ES-I3 (cell line): ENCODE data around the gene PCDHGC4.
A peak's percentile ranks its signal among the peaks of the same experiment; 100 is the strongest.

Source experiments
- H3K36me3 ChIP-seq: 2 replicates; pipeline ENCODE4 v1.6.1; 2013; ENCODE audit warnings: mild to moderate bottlenecking, low read length, control low read depth, moderate library complexity; ENCODE audit not compliant: insufficient read depth
- H3K4me1 ChIP-seq: 2 replicates; pipeline ENCODE4 v1.6.1; 2013; ENCODE audit warnings: mild to moderate bottlenecking, control low read depth, low read length; ENCODE audit not compliant: insufficient read depth
- H3K9ac ChIP-seq: 2 replicates; pipeline ENCODE4 v1.6.1; 2013; ENCODE audit warnings: low read depth, mild to moderate bottlenecking, low read length, moderate library complexity
- H3K9me3 ChIP-seq: 2 replicates; pipeline ENCODE4 v1.6.1; 2013; ENCODE audit warnings: mild to moderate bottlenecking, low read length, moderate library complexity; ENCODE audit not compliant: control insufficient read depth, insufficient read depth

PCDHGC4 gene

DNA sequence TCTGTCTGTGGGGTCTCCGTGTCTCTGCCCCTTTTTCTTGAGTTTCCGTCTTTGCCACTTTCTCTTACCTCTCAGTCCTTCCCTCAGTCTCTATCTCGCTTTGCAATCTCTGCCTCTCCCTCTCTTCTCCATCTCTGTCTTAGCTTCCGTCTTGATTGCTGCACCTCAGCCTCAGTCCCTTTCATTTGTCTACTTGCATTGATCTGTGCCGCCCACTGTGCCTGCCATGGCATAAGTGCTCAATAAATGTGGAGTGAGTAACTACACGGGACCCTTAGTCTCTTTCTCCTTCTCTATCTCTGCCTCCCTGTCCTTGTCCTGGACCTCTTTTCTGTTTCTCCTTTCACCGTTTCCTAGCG lies 10.6 kb downstream of the PCDHGC4 start:
- H3K9ac ChIP-seq: peak overlapping the region; percentile 56
- H3K36me3 ChIP-seq: no peaks in the 10 kb centered on the region
- no peaks in the 10 kb centered on the region for H3K9me3 ChIP-seq
- H3K4me1 ChIP-seq: peaks cover 18% of the 10 kb centered on the region

DNA sequence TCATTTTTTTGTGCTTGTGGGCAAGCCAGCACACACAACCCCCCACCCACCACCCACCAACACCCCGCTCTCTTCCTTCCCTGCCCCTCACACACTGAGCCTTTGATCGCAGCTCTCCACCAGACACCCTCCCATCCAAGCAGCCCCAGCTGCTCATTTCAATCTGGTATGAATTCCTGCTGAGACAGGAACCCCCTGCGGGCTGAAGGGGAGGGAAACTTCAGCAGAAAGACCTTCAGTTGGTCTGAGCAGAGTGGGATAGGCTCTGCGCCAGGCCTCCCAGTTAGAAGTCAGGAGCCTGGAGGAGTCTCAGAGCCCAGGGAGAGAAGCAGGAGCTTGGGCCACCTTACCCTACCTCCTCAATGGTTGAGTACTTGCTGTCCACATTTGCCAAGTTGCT lies 11.2 kb downstream of the PCDHGC4 start:
- H3K4me1 ChIP-seq: peaks cover 18% of the 10 kb centered on the region
- no peaks in the 10 kb centered on the region for H3K9me3 ChIP-seq
- no peak overlapping the region; the same call in 1 of the 2 replicates for H3K9ac ChIP-seq
- no peaks in the 10 kb centered on the region for H3K36me3 ChIP-seq

DNA sequence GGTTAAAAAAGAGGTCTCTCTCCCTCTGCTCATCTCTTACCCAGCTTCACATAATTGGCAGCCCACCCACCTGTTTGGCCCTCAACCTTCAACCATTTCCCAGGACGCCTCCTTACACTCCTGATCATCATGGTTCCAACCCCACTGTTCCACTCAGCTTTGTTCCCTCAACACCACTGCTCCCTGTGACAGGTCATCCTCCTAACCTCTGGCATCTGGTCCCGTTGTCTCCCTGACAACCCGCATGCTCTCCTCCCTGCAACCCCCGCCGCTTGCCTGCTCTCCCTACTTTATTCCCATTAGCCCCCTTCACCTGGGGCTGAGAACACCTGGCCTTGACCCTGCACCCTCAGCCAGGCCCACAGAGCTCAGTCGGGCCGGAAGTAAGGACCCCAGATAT lies 16.9 kb downstream of the PCDHGC4 start:
- H3K36me3 ChIP-seq: no peaks in the 10 kb centered on the region
- H3K9me3 ChIP-seq: no peaks in the 10 kb centered on the region
- no peak overlapping the region for H3K9ac ChIP-seq
- no peaks in the 10 kb centered on the region for H3K4me1 ChIP-seq

DNA sequence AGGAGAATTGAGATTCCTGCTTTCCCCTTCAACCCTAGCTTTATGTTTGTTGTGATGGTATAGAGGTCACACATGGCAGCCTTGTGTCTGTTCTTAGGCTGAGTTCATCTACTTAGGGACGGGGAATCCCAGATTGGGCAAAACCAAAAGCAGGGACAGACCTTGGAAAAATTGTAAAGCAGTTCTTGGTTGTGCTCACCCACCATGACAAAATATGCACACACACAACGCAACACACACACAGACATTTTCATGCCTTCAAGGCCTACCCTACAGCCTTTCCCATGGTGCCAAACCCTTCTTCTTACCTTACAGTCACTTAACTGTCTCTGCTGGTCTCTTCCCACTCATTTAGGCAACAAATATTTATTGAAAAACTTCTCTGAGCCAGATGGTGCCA lies 18.9 kb downstream of the PCDHGC4 start:
- Histone ChIP-seq H3K9ac (no peak overlapping the region), H3K36me3 (no peaks in the 10 kb centered on the region), H3K9me3 (no peaks in the 10 kb centered on the region), H3K4me1 (peaks cover 11% of the 10 kb centered on the region)

DNA sequence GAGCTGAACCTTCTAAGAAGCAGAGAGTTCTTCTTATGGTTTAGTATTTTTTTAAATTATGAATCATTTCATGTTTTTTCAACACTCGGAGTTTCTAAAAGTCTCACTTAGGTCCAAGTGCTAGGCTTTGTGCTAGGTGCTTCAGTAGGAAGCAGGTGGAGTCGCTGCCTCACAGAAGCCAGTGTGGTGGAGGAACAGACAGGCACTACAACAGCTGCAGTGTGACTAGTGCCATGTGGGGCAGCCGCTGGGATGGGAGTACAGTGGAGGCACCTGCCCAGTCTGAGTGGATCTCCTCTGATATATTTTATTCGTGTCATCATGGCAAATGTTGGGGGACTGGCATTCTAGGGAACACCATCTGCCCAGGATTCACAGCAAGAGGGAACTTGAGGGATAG lies 19.4 kb downstream of the PCDHGC4 start:
- Histone ChIP-seq H3K4me1 (peaks cover 12% of the 10 kb centered on the region), H3K36me3 (no peaks in the 10 kb centered on the region), H3K9ac (no peak overlapping the region), H3K9me3 (no peaks in the 10 kb centered on the region)

DNA sequence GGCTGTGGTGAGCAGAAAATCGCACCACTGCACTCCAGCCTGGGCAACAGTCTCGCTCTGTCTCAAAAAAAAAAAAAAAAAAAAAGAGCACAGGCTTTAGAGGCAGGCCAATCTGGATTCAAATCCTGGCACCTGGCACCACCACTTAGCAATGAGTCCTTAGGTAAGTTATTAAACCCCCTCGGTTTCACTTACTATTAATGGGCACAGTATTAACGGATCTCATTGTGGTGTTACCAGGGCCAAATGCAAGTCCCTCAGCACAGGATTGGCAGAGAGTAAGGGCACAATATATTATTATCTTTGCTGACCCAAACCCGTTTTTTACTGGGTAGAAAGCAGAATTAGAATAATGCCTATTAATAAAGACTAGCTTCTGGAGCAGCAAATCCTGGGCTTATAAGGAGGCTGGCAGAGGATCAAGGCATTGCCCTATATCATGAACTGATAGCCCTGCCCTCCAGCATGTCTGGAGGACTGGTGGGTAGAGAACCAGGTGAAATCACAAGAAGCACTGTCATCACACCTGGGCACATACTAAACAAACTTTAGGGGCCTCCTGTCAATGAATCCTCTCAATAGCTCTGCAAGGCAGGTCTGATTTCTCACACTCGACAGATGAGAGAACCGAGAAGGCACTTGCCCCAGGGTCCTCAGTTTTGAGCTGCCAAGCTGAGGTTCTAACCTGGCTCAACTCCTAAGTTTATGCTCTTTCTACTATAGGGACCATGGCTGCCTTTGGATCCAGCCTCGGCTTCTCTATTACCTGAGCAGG lies 21.7 kb downstream of the PCDHGC4 start:
- Histone ChIP-seq H3K9me3 (no peaks in the 10 kb centered on the region), H3K36me3 (no peaks in the 10 kb centered on the region), H3K4me1 (peaks cover 19% of the 10 kb centered on the region), H3K9ac (no peak overlapping the region)

DNA sequence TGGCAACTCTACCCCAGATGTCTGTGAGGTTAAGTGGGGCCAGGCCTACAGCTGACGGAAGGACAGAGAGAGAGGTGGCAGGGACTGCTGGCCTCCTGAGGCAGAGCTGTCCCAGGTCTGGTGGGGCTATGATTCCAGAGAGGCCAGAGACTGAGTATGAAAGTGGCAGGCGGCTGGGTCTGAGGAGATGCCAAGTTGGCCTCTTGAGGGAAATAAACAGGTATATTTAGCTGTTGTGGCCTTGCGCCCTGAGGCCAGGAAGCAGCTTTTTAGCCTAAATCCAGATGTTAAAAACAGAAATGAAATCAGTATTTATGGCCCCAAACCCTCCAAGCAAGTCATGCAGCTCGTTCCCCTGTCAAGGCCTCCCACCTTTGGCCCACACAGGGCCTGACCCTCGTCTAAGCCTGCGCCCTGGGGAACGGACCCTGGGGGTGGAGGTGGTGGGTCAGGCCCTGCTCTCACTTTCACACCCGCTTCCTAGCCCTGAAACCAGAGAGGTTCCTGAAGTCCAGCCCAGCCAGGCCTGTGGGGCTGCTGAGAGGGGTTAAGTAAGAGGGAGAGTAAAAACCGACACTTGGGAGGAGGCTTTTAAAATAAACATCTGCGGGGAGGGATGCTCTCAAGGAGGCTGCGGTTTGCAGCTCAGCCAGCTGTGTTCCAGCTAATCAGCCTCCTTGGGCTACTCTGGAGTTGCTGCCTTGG lies 22.7 kb downstream of the PCDHGC4 start:
- peaks cover 19% of the 10 kb centered on the region for H3K4me1 ChIP-seq
- H3K9ac ChIP-seq: no peak overlapping the region
- H3K9me3 ChIP-seq: no peaks in the 10 kb centered on the region
- no peaks in the 10 kb centered on the region for H3K36me3 ChIP-seq

DNA sequence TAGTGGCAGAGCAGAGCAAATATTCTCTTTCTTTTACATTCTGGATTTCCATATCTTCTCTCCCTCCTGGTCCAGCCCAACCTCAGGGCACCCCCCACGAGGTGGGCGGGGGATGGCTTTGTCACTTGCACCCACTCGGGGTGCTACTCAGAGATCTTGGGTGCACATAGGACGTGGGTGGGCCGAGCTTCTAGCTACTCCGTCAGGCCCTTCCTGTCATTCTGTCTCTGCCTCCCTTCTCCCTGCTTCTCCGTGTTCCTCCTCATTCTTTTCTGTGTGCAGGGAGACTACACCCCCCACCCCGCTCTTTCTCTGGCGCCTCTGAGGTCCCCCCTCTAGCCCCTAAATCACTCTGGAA lies 23.6 kb downstream of the PCDHGC4 start:
- Histone ChIP-seq H3K9ac (peak overlapping the region; percentile 34), H3K36me3 (no peaks in the 10 kb centered on the region), H3K9me3 (no peaks in the 10 kb centered on the region), H3K4me1 (peaks cover 19% of the 10 kb centered on the region)

DNA sequence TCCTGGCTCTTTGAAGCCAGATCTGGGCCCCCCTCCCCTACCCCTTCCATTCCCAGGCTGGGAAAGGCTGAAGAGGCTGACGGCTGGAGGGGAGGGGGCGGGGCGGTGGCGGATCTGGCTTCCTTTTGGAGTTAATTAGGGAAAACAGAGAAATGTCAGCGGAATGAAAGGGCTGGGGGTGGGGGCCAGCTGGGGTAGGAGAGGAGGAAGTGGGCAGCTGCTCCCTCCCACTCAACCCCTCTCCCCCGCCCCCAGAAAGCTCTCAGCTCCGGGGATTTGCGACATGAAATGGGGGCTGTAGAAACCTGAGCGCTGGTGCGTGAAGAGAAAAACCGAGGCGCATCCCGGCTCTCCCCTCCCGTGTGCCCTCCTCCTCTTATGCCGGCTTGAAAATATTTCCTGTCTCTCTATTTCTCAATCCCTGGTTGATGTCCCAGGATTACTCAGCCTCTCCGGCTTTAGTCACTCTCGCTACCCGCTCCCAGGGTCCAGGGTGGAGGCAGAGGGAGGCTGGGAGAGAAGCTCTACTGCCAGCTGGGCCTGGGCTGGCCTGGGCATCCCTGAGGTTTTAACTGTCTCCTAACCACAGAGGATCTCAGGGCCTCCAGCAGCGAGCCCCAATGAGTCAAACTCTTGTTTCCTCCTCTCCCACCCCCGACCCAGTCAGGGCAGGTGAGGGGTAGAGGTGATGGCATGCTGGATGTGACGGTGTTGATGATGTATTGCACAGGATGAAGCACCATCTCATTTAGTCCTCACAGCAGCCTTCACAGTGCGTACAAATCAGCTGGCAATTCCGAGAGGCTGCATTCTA lies 24.2 kb downstream of the PCDHGC4 start:
- Histone ChIP-seq H3K36me3 (no peaks in the 10 kb centered on the region), H3K9me3 (no peaks in the 10 kb centered on the region), H3K9ac (peak overlapping the region; percentile 34; the same call in 1 of the 2 replicates), H3K4me1 (peaks cover 19% of the 10 kb centered on the region)

DNA sequence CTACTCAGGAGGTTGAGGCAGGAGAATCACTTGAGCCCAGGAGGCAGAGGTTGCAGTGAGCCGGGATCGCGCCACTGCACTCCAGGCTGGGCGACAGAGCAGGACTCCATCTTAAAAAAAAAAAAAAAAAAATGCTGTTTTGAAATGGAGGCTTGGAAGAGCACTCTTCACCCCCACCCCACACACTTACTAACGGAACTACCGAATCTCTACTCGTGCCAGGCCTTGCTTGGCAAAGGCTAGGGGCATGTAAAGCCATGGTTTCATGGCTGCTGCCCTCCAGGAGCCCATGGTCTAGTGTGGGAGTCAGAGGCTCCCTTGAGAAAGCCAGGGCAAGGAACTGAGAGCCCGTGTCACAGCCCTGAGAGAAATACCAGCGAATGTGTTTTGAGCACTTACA lies 25.3 kb downstream of the PCDHGC4 start:
- no peaks in the 10 kb centered on the region for H3K36me3 ChIP-seq
- no peak overlapping the region for H3K9ac ChIP-seq
- H3K4me1 ChIP-seq: peaks cover 29% of the 10 kb centered on the region

DNA sequence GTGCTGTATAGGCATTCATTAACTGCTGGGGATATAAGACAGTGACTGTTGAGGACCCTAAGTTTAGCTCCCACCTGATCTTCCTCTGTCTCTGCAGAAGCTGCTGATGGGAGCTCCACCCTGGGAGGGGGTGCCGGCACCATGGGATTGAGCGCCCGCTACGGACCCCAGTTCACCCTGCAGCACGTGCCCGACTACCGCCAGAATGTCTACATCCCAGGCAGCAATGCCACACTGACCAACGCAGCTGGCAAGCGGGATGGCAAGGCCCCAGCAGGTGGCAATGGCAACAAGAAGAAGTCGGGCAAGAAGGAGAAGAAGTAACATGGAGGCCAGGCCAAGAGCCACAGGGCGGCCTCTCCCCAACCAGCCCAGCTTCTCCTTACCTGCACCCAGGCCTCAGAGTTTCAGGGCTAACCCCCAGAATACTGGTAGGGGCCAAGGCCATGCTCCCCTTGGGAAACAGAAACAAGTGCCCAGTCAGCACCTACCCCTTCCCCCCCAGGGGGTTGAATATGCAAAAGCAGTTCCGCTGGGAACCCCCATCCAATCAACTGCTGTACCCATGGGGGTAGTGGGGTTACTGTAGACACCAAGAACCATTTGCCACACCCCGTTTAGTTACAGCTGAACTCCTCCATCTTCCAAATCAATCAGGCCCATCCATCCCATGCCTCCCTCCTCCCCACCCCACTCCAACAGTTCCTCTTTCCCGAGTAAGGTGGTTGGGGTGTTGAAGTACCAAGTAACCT lies 26.2 kb downstream of the PCDHGC4 start:
- no peaks in the 10 kb centered on the region for H3K9me3 ChIP-seq
- H3K4me1 ChIP-seq: peaks cover 36% of the 10 kb centered on the region
- no peak overlapping the region for H3K9ac ChIP-seq
- no peaks in the 10 kb centered on the region for H3K36me3 ChIP-seq

More for the DNA sequence above, 25.3 kb downstream of the PCDHGC4 start:
- no peaks in the 10 kb centered on the region for H3K9me3 ChIP-seq

DNA sequence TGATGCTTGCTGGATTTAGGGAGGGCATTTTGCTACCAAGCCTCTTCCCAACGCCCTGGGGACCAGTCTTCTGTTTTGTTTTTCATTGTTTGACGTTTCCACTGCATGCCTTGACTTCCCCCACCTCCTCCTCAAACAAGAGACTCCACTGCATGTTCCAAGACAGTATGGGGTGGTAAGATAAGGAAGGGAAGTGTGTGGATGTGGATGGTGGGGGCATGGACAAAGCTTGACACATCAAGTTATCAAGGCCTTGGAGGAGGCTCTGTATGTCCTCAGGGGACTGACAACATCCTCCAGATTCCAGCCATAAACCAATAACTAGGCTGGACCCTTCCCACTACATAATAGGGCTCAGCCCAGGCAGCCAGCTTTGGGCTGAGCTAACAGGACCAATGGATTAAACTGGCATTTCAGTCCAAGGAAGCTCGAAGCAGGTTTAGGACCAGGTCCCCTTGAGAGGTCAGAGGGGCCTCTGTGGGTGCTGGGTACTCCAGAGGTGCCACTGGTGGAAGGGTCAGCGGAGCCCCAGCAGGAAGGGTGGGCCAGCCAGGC lies 27.0 kb downstream of the PCDHGC4 start:
- Histone ChIP-seq H3K9ac (no peak overlapping the region), H3K4me1 (peaks cover 38% of the 10 kb centered on the region), H3K9me3 (no peaks in the 10 kb centered on the region), H3K36me3 (no peaks in the 10 kb centered on the region)

DNA sequence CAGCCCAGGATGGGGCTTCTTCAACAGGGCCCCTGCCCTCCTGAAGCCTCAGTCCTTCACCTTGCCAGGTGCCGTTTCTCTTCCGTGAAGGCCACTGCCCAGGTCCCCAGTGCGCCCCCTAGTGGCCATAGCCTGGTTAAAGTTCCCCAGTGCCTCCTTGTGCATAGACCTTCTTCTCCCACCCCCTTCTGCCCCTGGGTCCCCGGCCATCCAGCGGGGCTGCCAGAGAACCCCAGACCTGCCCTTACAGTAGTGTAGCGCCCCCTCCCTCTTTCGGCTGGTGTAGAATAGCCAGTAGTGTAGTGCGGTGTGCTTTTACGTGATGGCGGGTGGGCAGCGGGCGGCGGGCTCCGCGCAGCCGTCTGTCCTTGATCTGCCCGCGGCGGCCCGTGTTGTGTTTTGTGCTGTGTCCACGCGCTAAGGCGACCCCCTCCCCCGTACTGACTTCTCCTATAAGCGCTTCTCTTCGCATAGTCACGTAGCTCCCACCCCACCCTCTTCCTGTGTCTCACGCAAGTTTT lies 27.6 kb downstream of the PCDHGC4 start:
- Histone ChIP-seq H3K9ac (peak overlapping the region; percentile 55; the same call in 1 of the 2 replicates), H3K4me1 (peaks cover 35% of the 10 kb centered on the region)

More for the DNA sequence above, 27.6 kb downstream of the PCDHGC4 start:
- no peaks in the 10 kb centered on the region for H3K9me3 ChIP-seq
- 0 out of 2 replicates have a peak, but pooled peaks cover 4% of the 10 kb centered on the region for H3K36me3 ChIP-seq
